ENCODE data around the gene NUF2. TPM values are rescaled to one million over a fixed set of nuclear protein-coding genes. Genes with fewer than 3 reads are reported as not detected.
"Not testable (repeated sequence)": the region's sequence is repeated elsewhere in the genome, so short reads cannot be mapped to it uniquely, and the experiment has no call there.

Gene NUF2
- total and polyA plus RNA-seq, 2 donors (not counting 3 experiments of a cell fraction or from before 2014, with no cell fraction given): 14.3 to 38.6 TPM

GRCh38 chr1:163291461-163291860 is 30.3 kb upstream of the NUF2 start:
- Histone ChIP-seq H3K9ac (replicated peaks; ENCODE audit: extremely low read depth, insufficient read depth, low read length) (no peak overlapping the region), H3K4me2 (ENCODE audit: insufficient read depth, low read length) (no peak overlapping the region), H3K4me3 (replicated peaks in 1 of 3; ENCODE audit: insufficient read depth in 1 of 3, low read depth in 1 of 3, low read length in 3 of 3) (no peak overlapping the region), H2AFZ (ENCODE audit: low read depth, low read length) (no peak overlapping the region), H3K4me1 (ENCODE audit: control insufficient read depth, extremely low read depth, insufficient read depth, low read length) (no peaks in the 10 kb centered on the region), H4K20me1 (replicated peaks; ENCODE audit: control insufficient read depth, extremely low read depth, insufficient read depth, low read length) (no peaks in the 10 kb centered on the region), H3K36me3 (ENCODE audit: control insufficient read depth in 2 of 2, extremely low read depth in 1 of 2, insufficient read depth in 2 of 2, low read length in 2 of 2) (no peaks in the 10 kb centered on the region), H3K9me1 (replicated peaks; ENCODE audit: control insufficient read depth, extremely low read depth, insufficient read depth, low read length) (no peaks in the 10 kb centered on the region), H3K27ac (ENCODE audit: insufficient read depth, low read depth, low read length) (no peak overlapping the region), H3K9me3 (replicated peaks; ENCODE audit: control insufficient read depth, insufficient read depth, low read length) (no peaks in the 10 kb centered on the region), H3K27me3 (ENCODE audit: control insufficient read depth in 2 of 2, insufficient read depth in 2 of 2, low read length in 2 of 2) (no peaks in the 10 kb centered on the region), H3K79me2 (ENCODE audit: control insufficient read depth, insufficient read depth, low read length) (no peaks in the 10 kb centered on the region)
- ChIA-PET POLR2A (no interaction called here), CTCF (no interaction called here)
- intact Hi-C loops (cut with micrococcal nuclease): no loop called here
- FAIRE-seq (no peak), DNase-seq (ENCODE audit: low read depth, low spot score) (no peak)
- dilution Hi-C loops (cut with MboI; ENCODE audit: extremely low pct_ligation_motif_present, low sequenced_read_pairs): no loop called here
- TF ChIP-seq EZH2 (IDR thresholded peaks at IDR 0.05; ENCODE audit: borderline replicate concordance, low read depth, low read length, severe bottlenecking): no peak
- BruUV-seq (replicated peaks): no TSS peak

GRCh38 chr1:163292153-163292552 is 29.6 kb upstream of the NUF2 start:
- H3K27me3 ChIP-seq (ENCODE audit: control insufficient read depth in 2 of 2, insufficient read depth in 2 of 2, low read length in 2 of 2); CTCF ChIA-PET; H4K20me1 ChIP-seq (replicated peaks; ENCODE audit: control insufficient read depth, extremely low read depth, insufficient read depth, low read length); H3K9me1 ChIP-seq (replicated peaks; ENCODE audit: control insufficient read depth, extremely low read depth, insufficient read depth, low read length); FAIRE-seq; intact Hi-C loops (cut with micrococcal nuclease); POLR2A ChIA-PET; BruUV-seq (replicated peaks); H3K27ac ChIP-seq (ENCODE audit: insufficient read depth, low read depth, low read length); H3K4me2 ChIP-seq (ENCODE audit: insufficient read depth, low read length); H2AFZ ChIP-seq (ENCODE audit: low read depth, low read length); H3K9ac ChIP-seq (replicated peaks; ENCODE audit: extremely low read depth, insufficient read depth, low read length); H3K4me3 ChIP-seq (replicated peaks in 1 of 3; ENCODE audit: insufficient read depth in 1 of 3, low read depth in 1 of 3, low read length in 3 of 3); DNase-seq (ENCODE audit: low read depth, low spot score); H3K9me3 ChIP-seq (replicated peaks; ENCODE audit: control insufficient read depth, insufficient read depth, low read length); H3K36me3 ChIP-seq (ENCODE audit: control insufficient read depth in 2 of 2, extremely low read depth in 1 of 2, insufficient read depth in 2 of 2, low read length in 2 of 2); dilution Hi-C loops (cut with MboI; ENCODE audit: extremely low pct_ligation_motif_present, low sequenced_read_pairs); H3K4me1 ChIP-seq (ENCODE audit: control insufficient read depth, extremely low read depth, insufficient read depth, low read length); H3K79me2 ChIP-seq (ENCODE audit: control insufficient read depth, insufficient read depth, low read length): not testable (repeated sequence)

GRCh38 chr1:163293497-163293896 is 28.3 kb upstream of the NUF2 start:
- H3K27me3 ChIP-seq (ENCODE audit: control insufficient read depth in 2 of 2, insufficient read depth in 2 of 2, low read length in 2 of 2); H3K4me2 ChIP-seq (ENCODE audit: insufficient read depth, low read length); H3K79me2 ChIP-seq (ENCODE audit: control insufficient read depth, insufficient read depth, low read length); intact Hi-C loops (cut with micrococcal nuclease); POLR2A ChIA-PET; DNase-seq (ENCODE audit: low read depth, low spot score); H2AFZ ChIP-seq (ENCODE audit: low read depth, low read length); H3K4me3 ChIP-seq (replicated peaks in 1 of 3; ENCODE audit: insufficient read depth in 1 of 3, low read depth in 1 of 3, low read length in 3 of 3); dilution Hi-C loops (cut with MboI; ENCODE audit: extremely low pct_ligation_motif_present, low sequenced_read_pairs); FAIRE-seq; H3K4me1 ChIP-seq (ENCODE audit: control insufficient read depth, extremely low read depth, insufficient read depth, low read length); CTCF ChIA-PET; H3K36me3 ChIP-seq (ENCODE audit: control insufficient read depth in 2 of 2, extremely low read depth in 1 of 2, insufficient read depth in 2 of 2, low read length in 2 of 2); H3K9me3 ChIP-seq (replicated peaks; ENCODE audit: control insufficient read depth, insufficient read depth, low read length); H4K20me1 ChIP-seq (replicated peaks; ENCODE audit: control insufficient read depth, extremely low read depth, insufficient read depth, low read length); H3K27ac ChIP-seq (ENCODE audit: insufficient read depth, low read depth, low read length); H3K9me1 ChIP-seq (replicated peaks; ENCODE audit: control insufficient read depth, extremely low read depth, insufficient read depth, low read length); BruUV-seq (replicated peaks); H3K9ac ChIP-seq (replicated peaks; ENCODE audit: extremely low read depth, insufficient read depth, low read length): not testable (repeated sequence)
